Measurements from ENCODE around the gene NRTN. TPM values are rescaled to one million over a fixed set of nuclear protein-coding genes. Genes with fewer than 3 reads are reported as not detected.

Gene NRTN
- total and polyA plus RNA-seq, 4 donors, result 1.3 to 5.3 (median 3.5) TPM

DNA sequence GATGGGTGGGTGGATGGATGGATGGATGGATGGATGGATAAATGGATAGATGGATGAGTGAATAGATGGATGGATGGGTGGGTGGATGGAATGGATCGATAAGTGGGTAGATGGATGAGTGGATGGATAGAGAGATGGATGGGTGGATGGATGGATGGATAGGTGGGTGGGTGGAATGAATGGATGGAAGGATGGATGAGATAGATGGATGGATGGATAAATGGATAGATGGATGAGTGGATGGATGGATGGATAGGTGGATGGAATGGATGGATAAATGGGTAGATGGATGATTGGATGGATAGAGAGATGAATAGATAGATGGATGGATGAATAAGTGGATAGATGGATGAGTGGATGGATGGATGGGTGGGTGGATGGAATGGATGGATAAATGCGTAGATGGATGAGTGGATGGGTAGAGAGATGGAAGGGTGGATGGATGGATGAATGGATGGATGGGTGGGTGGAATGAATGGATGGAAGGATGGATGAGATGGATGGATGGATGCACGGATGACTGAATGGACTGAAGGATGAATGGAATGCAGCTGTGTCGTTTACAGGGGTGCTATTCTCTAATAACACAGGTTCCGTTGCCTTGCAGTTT is 42.2 kb upstream of the NRTN start:
- TF ChIP-seq, protein P1, sequence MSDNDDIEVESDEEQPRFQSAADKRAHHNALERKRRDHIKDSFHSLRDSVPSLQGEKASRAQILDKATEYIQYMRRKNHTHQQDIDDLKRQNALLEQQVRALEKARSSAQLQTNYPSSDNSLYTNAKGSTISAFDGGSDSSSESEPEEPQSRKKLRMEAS (IDR thresholded peaks at IDR 0.05), result no peak
- no peak for TF ChIP-seq HNF4A (conservative IDR thresholded peaks at IDR 0.05)
- TF ChIP-seq RAD21 (IDR thresholded peaks at IDR 0.05), result no peak
- no peak for TF ChIP-seq JUND (IDR thresholded peaks at IDR 0.05)
- TF ChIP-seq NR2F2 (IDR thresholded peaks at IDR 0.05), result no peak
- TF ChIP-seq, protein P2, sequence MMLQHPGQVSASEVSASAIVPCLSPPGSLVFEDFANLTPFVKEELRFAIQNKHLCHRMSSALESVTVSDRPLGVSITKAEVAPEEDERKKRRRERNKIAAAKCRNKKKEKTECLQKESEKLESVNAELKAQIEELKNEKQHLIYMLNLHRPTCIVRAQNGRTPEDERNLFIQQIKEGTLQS (IDR thresholded peaks at IDR 0.05), result no peak
- no peak for TF ChIP-seq YY1 (IDR thresholded peaks at IDR 0.05)
- TF ChIP-seq, protein P3, sequence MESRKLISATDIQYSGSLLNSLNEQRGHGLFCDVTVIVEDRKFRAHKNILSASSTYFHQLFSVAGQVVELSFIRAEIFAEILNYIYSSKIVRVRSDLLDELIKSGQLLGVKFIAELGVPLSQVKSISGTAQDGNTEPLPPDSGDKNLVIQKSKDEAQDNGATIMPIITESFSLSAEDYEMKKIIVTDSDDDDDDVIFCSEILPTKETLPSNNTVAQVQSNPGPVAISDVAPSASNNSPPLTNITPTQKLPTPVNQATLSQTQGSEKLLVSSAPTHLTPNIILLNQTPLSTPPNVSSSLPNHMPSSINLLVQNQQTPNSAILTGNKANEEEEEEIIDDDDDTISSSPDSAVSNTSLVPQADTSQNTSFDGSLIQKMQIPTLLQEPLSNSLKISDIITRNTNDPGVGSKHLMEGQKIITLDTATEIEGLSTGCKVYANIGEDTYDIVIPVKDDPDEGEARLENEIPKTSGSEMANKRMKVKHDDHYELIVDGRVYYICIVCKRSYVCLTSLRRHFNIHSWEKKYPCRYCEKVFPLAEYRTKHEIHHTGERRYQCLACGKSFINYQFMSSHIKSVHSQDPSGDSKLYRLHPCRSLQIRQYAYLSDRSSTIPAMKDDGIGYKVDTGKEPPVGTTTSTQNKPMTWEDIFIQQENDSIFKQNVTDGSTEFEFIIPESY (IDR thresholded peaks at IDR 0.05), result no peak
- no peak for TF ChIP-seq RXRA (IDR thresholded peaks at IDR 0.05)
- TF ChIP-seq, protein P4, sequence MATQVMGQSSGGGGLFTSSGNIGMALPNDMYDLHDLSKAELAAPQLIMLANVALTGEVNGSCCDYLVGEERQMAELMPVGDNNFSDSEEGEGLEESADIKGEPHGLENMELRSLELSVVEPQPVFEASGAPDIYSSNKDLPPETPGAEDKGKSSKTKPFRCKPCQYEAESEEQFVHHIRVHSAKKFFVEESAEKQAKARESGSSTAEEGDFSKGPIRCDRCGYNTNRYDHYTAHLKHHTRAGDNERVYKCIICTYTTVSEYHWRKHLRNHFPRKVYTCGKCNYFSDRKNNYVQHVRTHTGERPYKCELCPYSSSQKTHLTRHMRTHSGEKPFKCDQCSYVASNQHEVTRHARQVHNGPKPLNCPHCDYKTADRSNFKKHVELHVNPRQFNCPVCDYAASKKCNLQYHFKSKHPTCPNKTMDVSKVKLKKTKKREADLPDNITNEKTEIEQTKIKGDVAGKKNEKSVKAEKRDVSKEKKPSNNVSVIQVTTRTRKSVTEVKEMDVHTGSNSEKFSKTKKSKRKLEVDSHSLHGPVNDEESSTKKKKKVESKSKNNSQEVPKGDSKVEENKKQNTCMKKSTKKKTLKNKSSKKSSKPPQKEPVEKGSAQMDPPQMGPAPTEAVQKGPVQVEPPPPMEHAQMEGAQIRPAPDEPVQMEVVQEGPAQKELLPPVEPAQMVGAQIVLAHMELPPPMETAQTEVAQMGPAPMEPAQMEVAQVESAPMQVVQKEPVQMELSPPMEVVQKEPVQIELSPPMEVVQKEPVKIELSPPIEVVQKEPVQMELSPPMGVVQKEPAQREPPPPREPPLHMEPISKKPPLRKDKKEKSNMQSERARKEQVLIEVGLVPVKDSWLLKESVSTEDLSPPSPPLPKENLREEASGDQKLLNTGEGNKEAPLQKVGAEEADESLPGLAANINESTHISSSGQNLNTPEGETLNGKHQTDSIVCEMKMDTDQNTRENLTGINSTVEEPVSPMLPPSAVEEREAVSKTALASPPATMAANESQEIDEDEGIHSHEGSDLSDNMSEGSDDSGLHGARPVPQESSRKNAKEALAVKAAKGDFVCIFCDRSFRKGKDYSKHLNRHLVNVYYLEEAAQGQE (IDR thresholded peaks at IDR 0.05), result no peak
- no peak for TF ChIP-seq SP1 (IDR thresholded peaks at IDR 0.05)
- no peak for TF ChIP-seq HNF4G (IDR thresholded peaks at IDR 0.05)
- TF ChIP-seq, protein P5, sequence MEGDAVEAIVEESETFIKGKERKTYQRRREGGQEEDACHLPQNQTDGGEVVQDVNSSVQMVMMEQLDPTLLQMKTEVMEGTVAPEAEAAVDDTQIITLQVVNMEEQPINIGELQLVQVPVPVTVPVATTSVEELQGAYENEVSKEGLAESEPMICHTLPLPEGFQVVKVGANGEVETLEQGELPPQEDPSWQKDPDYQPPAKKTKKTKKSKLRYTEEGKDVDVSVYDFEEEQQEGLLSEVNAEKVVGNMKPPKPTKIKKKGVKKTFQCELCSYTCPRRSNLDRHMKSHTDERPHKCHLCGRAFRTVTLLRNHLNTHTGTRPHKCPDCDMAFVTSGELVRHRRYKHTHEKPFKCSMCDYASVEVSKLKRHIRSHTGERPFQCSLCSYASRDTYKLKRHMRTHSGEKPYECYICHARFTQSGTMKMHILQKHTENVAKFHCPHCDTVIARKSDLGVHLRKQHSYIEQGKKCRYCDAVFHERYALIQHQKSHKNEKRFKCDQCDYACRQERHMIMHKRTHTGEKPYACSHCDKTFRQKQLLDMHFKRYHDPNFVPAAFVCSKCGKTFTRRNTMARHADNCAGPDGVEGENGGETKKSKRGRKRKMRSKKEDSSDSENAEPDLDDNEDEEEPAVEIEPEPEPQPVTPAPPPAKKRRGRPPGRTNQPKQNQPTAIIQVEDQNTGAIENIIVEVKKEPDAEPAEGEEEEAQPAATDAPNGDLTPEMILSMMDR (IDR thresholded peaks at IDR 0.05; ENCODE audit: low read depth, low read length, missing input control), result no peak
- no peak for TF ChIP-seq GABPA (IDR thresholded peaks at IDR 0.05 in 1 of 2, conservative IDR thresholded peaks at IDR 0.05 in 1 of 2)
- TF ChIP-seq FOXA2 (IDR thresholded peaks at IDR 0.05), result no peak
- no peak for TF ChIP-seq FOXA1 (IDR thresholded peaks at IDR 0.05)
- no peak for TF ChIP-seq EGR1 (IDR thresholded peaks at IDR 0.05; ENCODE audit: low read depth in 2 of 2)
- TF ChIP-seq TAF1 (conservative IDR thresholded peaks at IDR 0.05), result no peak
- Histone ChIP-seq H3K4me3 (ENCODE audit: low read depth in 1 of 3, low read length in 3 of 3) (no peak overlapping the region), H3K4me1 (ENCODE audit: control insufficient read depth in 4 of 4, insufficient read depth in 4 of 4, low read length in 3 of 4) (no peaks in the 10 kb centered on the region), H3K9ac (ENCODE audit: low read depth in 1 of 2, low read length in 2 of 2) (no peak overlapping the region), H3K9me3 (ENCODE audit: control insufficient read depth in 4 of 4, low read length in 3 of 4) (no peaks in the 10 kb centered on the region), H3K27me3 (ENCODE audit: control insufficient read depth in 4 of 4, insufficient read depth in 4 of 4, low read length in 3 of 4) (peaks cover 0 to 3% (median 0%) of the 10 kb centered on the region in 4 donors), H3K27ac (ENCODE audit: low read depth in 1 of 2, low read length in 2 of 2) (no peak overlapping the region), H3K36me3 (ENCODE audit: control insufficient read depth in 4 of 4, insufficient read depth in 3 of 4, low read depth in 1 of 4, low read length in 3 of 4) (no peaks in the 10 kb centered on the region)
- WGBS, result 87% methylated on average over 5 of the region's 5 CpGs
- no peak for DNase-seq (ENCODE audit: low spot score)

All from liver (tissue), 9 donors.